HL-60 (cell line): ENCODE data around the gene DNAJC30.

Experiments
- DNase-seq, 2 experiments: peaks; one replicate each; pipeline ENCODE4 v3.0.0-alpha.2; 2010 to 2020; ENCODE audit warnings: low read depth in 1 of 2, low spot score in 1 of 2
- H3K27ac ChIP-seq: fragments of 250-450 bp; sonication (Bioruptor Pico); replicated peaks from 2 replicates; pipeline ENCODE4 v1.5.1; 2020; ENCODE audit warnings: mild to moderate bottlenecking, moderate library complexity
- H3K27me3 ChIP-seq: fragments of 250-450 bp; sonication (Bioruptor Pico); 2 replicates; pipeline ENCODE4 v1.5.1; 2021; ENCODE audit warnings: mild to moderate bottlenecking, moderate library complexity; ENCODE audit not compliant: insufficient read depth, poor library complexity, severe bottlenecking
- H3K4me3 ChIP-seq: replicated peaks from 2 replicates; pipeline ENCODE4 v1.5.1; 2011; ENCODE audit warnings: mild to moderate bottlenecking, control low read depth, low read length; ENCODE audit not compliant: insufficient read depth
- CTCF ChIP-seq: IDR thresholded peaks from one replicate; pipeline ENCODE4 v1.5.1; 2011; ENCODE audit warnings: low read length, control low read depth, inconsistent platforms; ENCODE audit not compliant: insufficient read depth
- GABPA ChIP-seq: IDR thresholded peaks from 2 replicates; pipeline ENCODE4 v1.6.1; 2012; ENCODE audit warnings: low read depth
- POLR2AphosphoS5 ChIP-seq: IDR thresholded peaks from 2 replicates; pipeline ENCODE4 v1.6.1; 2012; ENCODE audit warnings: low read depth
- REST ChIP-seq: IDR thresholded peaks from 2 replicates; pipeline ENCODE4 v1.6.1; 2012; ENCODE audit warnings: low read depth; ENCODE audit not compliant: insufficient replicate concordance
- SPI1 ChIP-seq: IDR thresholded peaks from 2 replicates; pipeline ENCODE4 v1.6.1; 2012; ENCODE audit warnings: low read depth, mild to moderate bottlenecking, borderline replicate concordance

The DNAJC30 gene

GRCh38 chr7:73712773-73713172 lies 29.5 kb upstream of the DNAJC30 start:
- Histone ChIP-seq H3K27me3 (peaks cover 2% of the 10 kb centered on the region), H3K27ac (no peak overlapping the region), H3K4me3 (no peak overlapping the region)
- TF ChIP-seq GABPA (no peak), REST (no peak), CTCF (no peak), SPI1 (no peak), POLR2AphosphoS5 (no peak)
- no peak for DNase-seq

GRCh38 chr7:73708961-73709549 lies 25.8 kb upstream of the DNAJC30 start:
- no peak for DNase-seq
- H3K27ac ChIP-seq = no peak overlapping the region
- H3K4me3 ChIP-seq = no peak overlapping the region

More at GRCh38 chr7:73708961-73709549, 25.8 kb upstream of the DNAJC30 start:
- H3K27me3 ChIP-seq = peaks cover 2% of the 10 kb centered on the region
- TF ChIP-seq SPI1 (no peak), GABPA (no peak), REST (no peak), POLR2AphosphoS5 (no peak), CTCF (no peak)
